Measurements from ENCODE around the gene HBM.
"Not testable (repeated sequence)": the region's sequence is repeated elsewhere in the genome, so short reads cannot be mapped to it uniquely, and the experiment has no call there.

DNA sequence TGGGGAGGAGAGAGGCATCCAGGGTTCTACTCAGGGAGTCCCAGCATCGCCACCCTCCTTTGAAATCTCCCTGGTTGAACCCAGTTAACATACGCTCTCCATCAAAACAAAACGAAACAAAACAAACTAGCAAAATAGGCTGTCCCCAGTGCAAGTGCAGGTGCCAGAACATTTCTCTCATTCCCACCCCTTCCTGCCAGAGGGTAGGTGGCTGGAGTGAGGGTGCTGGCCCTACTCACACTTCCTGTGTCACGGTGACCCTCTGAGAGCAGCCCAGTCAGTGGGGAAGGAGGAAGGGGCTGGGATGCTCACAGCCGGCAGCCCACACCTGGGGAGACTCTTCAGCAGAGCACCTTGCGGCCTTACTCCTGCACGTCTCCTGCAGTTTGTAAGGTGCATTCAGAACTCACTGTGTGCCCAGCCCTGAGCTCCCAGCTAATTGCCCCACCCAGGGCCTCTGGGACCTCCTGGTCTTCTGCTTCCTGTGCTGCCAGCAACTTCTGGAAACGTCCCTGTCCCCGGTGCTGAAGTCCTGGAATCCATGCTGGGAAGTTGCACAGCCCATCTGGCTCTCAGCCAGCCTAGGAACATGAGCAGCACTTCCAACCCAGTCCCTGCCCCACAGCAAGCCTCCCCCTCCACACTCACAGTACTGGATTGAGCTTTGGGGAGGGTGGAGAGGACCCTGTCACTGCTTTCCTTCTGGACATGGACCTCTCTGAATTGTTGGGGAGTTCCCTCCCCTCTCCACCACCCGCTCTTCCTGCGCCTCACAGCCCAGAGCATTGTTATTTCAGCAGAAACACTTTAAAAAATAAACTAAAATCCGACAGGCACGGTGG, 8.4 kb downstream of the HBM start:
- not testable (repeated sequence) for TF ChIP-seq CTCF, EP300, POLR2A (IDR thresholded peaks at IDR 0.05)

Measured in tibial nerve (tissue), 4 donors.